OCI-LY1 (cell line): Measurements from ENCODE around the gene TCF7.

ENCODE experiments used
- H2AFZ ChIP-seq: fragments of 200-600 bp; sonication (generic), shearing (Covaris generic); 2 replicates; pipeline ENCODE4 v1.6.0; 2014; ENCODE audit warnings: antibody characterized with exemption, mild to moderate bottlenecking, low read length
- H3F3A ChIP-seq: fragments of 200-600 bp; sonication (generic), shearing (Covaris generic); 2 replicates; pipeline ENCODE4 v1.6.0; 2014; ENCODE audit warnings: mild to moderate bottlenecking, antibody characterized with exemption, low read length, moderate library complexity; ENCODE audit not compliant: insufficient read depth
- H3K27ac ChIP-seq: fragments of 200-600 bp; sonication (generic); 2 replicates; pipeline ENCODE4 v1.5.1; 2014; ENCODE audit warnings: low read length, mixed run types, mild to moderate bottlenecking, low read depth; ENCODE audit not compliant: poor library complexity, severe bottlenecking
- H3K27me3 ChIP-seq: fragments of 200-600 bp; sonication (generic); 2 replicates; pipeline ENCODE4 v1.6.0; 2014; ENCODE audit warnings: antibody characterized with exemption, mild to moderate bottlenecking, low read length, moderate library complexity; ENCODE audit not compliant: insufficient read depth
- H3K36me3 ChIP-seq: fragments of 200-600 bp; sonication (generic); 2 replicates; pipeline ENCODE4 v1.6.1; 2014; ENCODE audit warnings: mild to moderate bottlenecking, antibody characterized with exemption, low read length, moderate library complexity, mixed read lengths; ENCODE audit not compliant: insufficient read depth
- H3K4me1 ChIP-seq: fragments of 200-600 bp; sonication (generic); 2 replicates; pipeline ENCODE4 v1.5.1; 2014; ENCODE audit warnings: mild to moderate bottlenecking, low read length, moderate library complexity; ENCODE audit not compliant: insufficient read depth, severe bottlenecking
- H3K4me2 ChIP-seq: fragments of 200-600 bp; sonication (generic), shearing (Covaris generic); 2 replicates; pipeline ENCODE4 v1.6.1; 2014; ENCODE audit warnings: low read length
- H3K4me3 ChIP-seq: fragments of 200-600 bp; sonication (generic); 2 replicates; pipeline ENCODE4 v1.5.1; 2014; ENCODE audit warnings: low read length, low read depth, mild to moderate bottlenecking, mixed read lengths; ENCODE audit not compliant: poor library complexity, severe bottlenecking
- H3K79me2 ChIP-seq: fragments of 200-600 bp; shearing (Covaris generic); 2 replicates; pipeline ENCODE4 v1.6.1; 2016; ENCODE audit warnings: mixed run types, low read length, mixed read lengths; ENCODE audit not compliant: insufficient read depth
- H3K9ac ChIP-seq: fragments of 200-600 bp; sonication (generic), shearing (Covaris generic); 2 replicates; pipeline ENCODE4 v1.6.1; 2014; ENCODE audit warnings: mild to moderate bottlenecking, low read length, mixed read lengths
- H3K9me2 ChIP-seq: fragments of 200-600 bp; sonication (generic), shearing (Covaris generic); 2 replicates; pipeline ENCODE4 v1.6.1; 2014; ENCODE audit warnings: low read depth, mild to moderate bottlenecking, low read length, mixed read lengths
- H3K9me3 ChIP-seq: fragments of 200-600 bp; shearing (Covaris generic); 2 replicates; pipeline ENCODE4 v1.6.1; 2014; ENCODE audit warnings: low read length, mixed read lengths
- H4K20me1 ChIP-seq: fragments of 200-600 bp; sonication (generic), shearing (Covaris generic); 2 replicates; pipeline ENCODE4 v1.6.0; 2016; ENCODE audit warnings: mild to moderate bottlenecking, low read length; ENCODE audit not compliant: insufficient read depth
- EZH2 ChIP-seq: fragments of 200-600 bp; sonication (generic), shearing (Covaris generic); IDR thresholded peaks from 2 replicates; pipeline ENCODE4 v1.8.0; 2017; ENCODE audit warnings: borderline replicate concordance, mixed run types, mild to moderate bottlenecking, antibody characterized with exemption, low read length, moderate library complexity, mixed read lengths
- TF ChIP-seq, protein P1 (sequence below): fragments of 200-600 bp; sonication (generic), shearing (Covaris generic); IDR thresholded peaks from 2 replicates; pipeline ENCODE4 v1.5.1; 2017; ENCODE audit warnings: mild to moderate bottlenecking, antibody characterized with exemption, low read length, moderate library complexity, mixed read lengths

Gene TCF7

DNA sequence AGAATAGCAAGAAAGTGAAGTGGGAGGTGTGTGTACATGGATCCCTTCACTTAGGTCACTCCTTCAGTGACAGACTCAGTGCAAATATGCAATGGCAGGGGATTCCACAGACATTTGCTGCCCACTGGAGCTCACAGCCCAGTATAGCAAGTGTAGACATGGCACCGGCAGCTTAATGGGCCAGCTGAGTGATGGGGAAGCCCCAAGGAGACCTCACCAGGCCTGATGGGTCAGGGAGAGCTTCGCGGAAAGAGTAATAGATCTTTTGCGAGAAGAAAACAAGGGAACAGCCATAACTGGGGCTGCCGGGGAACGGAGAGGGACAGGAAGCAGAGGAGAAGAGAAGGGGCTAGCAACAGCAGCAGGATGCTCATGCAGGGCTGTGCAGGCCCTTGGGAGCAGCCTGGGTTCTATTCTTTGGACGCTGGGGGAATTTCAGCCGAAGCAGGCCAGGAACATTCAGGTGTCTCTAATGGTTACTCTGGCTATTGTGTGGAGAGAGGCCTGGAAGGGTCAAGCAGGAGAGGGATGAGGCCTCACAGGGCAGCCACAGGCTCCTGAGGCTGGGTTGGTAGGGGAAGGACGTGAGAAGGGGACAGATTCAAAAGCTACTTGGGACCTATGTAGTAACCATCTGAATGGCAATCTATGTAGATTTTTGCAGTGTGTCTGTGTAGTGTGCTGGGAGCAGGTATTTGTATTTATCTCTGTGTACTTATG is 27.0 kb downstream of the TCF7 start:
- Histone ChIP-seq H3K27me3 (no peaks in the 10 kb centered on the region), H3K36me3 (peaks cover 21% of the 10 kb centered on the region; the same call in 1 of the 2 replicates), H2AFZ (no peak overlapping the region), H4K20me1 (no peaks in the 10 kb centered on the region), H3K9me2 (no peaks in the 10 kb centered on the region), H3K9ac (no peak overlapping the region), H3K79me2 (no peaks in the 10 kb centered on the region), H3K4me1 (no peaks in the 10 kb centered on the region), H3K27ac (no peak overlapping the region), H3K4me2 (no peak overlapping the region), H3K4me3 (no peak overlapping the region), H3F3A (no peaks in the 10 kb centered on the region), H3K9me3 (no peaks in the 10 kb centered on the region)
- no peak for TF ChIP-seq EZH2
- TF ChIP-seq, protein P1, sequence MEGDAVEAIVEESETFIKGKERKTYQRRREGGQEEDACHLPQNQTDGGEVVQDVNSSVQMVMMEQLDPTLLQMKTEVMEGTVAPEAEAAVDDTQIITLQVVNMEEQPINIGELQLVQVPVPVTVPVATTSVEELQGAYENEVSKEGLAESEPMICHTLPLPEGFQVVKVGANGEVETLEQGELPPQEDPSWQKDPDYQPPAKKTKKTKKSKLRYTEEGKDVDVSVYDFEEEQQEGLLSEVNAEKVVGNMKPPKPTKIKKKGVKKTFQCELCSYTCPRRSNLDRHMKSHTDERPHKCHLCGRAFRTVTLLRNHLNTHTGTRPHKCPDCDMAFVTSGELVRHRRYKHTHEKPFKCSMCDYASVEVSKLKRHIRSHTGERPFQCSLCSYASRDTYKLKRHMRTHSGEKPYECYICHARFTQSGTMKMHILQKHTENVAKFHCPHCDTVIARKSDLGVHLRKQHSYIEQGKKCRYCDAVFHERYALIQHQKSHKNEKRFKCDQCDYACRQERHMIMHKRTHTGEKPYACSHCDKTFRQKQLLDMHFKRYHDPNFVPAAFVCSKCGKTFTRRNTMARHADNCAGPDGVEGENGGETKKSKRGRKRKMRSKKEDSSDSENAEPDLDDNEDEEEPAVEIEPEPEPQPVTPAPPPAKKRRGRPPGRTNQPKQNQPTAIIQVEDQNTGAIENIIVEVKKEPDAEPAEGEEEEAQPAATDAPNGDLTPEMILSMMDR, result no peak

DNA sequence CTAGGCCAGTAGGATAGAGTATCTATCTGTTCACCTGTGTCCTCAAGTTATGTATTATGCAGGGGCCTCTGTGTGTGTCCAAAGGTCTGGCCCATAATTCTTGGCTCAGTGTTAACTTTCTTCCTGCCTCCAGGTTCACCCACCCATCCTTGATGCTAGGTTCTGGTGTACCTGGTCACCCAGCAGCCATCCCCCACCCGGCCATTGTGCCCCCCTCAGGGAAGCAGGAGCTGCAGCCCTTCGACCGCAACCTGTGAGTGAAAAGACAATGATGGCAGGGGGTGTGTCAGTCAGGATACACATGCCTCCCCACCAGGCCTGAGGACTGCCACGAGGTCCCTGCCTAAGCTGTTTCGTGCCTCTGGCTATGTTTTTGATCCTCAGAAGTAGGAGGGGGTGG is 27.6 kb downstream of the TCF7 start:
- Histone ChIP-seq H3K27ac (no peak overlapping the region), H3K9ac (no peak overlapping the region), H3K4me3 (no peak overlapping the region), H3K9me2 (no peaks in the 10 kb centered on the region), H2AFZ (no peak overlapping the region), H3K4me2 (no peak overlapping the region), H3K79me2 (no peaks in the 10 kb centered on the region), H4K20me1 (no peaks in the 10 kb centered on the region), H3F3A (no peaks in the 10 kb centered on the region), H3K4me1 (no peaks in the 10 kb centered on the region), H3K36me3 (peaks cover 21% of the 10 kb centered on the region; the same call in 1 of the 2 replicates), H3K27me3 (no peaks in the 10 kb centered on the region), H3K9me3 (no peaks in the 10 kb centered on the region)
- TF ChIP-seq EZH2, result no peak

DNA sequence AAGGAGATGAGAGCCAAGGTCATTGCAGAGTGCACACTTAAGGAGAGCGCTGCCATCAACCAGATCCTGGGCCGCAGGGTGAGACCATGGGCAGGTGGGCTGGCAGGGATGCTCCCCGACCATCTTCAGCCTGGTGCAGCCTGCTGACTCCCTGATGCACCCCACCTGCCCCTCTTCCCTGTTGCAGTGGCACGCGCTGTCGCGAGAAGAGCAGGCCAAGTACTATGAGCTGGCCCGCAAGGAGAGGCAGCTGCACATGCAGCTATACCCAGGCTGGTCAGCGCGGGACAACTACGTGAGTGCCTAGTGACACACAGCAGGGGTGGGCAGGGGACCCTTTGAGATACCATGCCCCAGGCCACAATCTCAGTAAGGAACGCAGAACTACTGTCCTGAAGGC is 28.3 kb downstream of the TCF7 start:
- Histone ChIP-seq H3F3A (no peaks in the 10 kb centered on the region), H3K79me2 (no peaks in the 10 kb centered on the region), H3K36me3 (peaks cover 21% of the 10 kb centered on the region; the same call in 1 of the 2 replicates), H2AFZ (no peak overlapping the region), H3K9ac (no peak overlapping the region), H3K27ac (no peak overlapping the region), H3K4me1 (no peaks in the 10 kb centered on the region), H3K4me2 (no peak overlapping the region), H4K20me1 (no peaks in the 10 kb centered on the region), H3K27me3 (no peaks in the 10 kb centered on the region), H3K4me3 (no peak overlapping the region), H3K9me3 (no peaks in the 10 kb centered on the region), H3K9me2 (no peaks in the 10 kb centered on the region)
- TF ChIP-seq EZH2, result no peak
- TF ChIP-seq, protein P1, result no peak

DNA sequence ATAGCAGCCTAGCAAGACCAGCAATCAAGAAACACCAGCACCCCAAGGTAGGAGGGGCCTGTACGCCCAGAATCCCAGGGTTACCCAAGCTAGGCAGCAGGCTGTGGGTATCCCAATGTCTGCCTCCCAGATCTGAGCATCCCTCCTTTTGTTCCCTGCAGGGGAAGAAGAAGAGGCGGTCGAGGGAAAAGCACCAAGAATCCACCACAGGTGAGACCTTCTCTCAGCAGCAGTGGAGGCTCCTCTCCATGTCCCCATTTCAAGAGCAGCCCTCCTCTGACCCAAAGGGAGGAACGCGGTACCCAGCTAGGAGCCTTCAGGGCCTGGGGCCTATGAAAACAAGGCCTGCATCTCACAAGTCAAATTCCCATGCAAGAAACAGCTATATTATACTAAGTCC is 28.9 kb downstream of the TCF7 start:
- Histone ChIP-seq H3K4me1 (no peaks in the 10 kb centered on the region), H3K4me3 (no peak overlapping the region), H3K79me2 (no peaks in the 10 kb centered on the region), H3K27me3 (no peaks in the 10 kb centered on the region), H2AFZ (no peak overlapping the region), H3K4me2 (no peak overlapping the region), H4K20me1 (no peaks in the 10 kb centered on the region), H3K9ac (no peak overlapping the region), H3K9me3 (no peaks in the 10 kb centered on the region), H3F3A (no peaks in the 10 kb centered on the region), H3K36me3 (peaks cover 21% of the 10 kb centered on the region; the same call in 1 of the 2 replicates), H3K27ac (no peak overlapping the region), H3K9me2 (no peaks in the 10 kb centered on the region)
- TF ChIP-seq EZH2, result no peak
- TF ChIP-seq, protein P1, result no peak
